HG03460 (cell line): ENCODE data around the gene NBPF1.
"Not testable (repeated sequence)": the region's sequence is repeated elsewhere in the genome, so short reads cannot be mapped to it uniquely, and the experiment has no call there.

Experiments used
- ATAC-seq: cut with Tn5 transposase; IDR thresholded peaks from one replicate; pipeline ENCODE4 v1.9.1; 2021; ENCODE audit not compliant: unreplicated experiment

NBPF1 gene

DNA sequence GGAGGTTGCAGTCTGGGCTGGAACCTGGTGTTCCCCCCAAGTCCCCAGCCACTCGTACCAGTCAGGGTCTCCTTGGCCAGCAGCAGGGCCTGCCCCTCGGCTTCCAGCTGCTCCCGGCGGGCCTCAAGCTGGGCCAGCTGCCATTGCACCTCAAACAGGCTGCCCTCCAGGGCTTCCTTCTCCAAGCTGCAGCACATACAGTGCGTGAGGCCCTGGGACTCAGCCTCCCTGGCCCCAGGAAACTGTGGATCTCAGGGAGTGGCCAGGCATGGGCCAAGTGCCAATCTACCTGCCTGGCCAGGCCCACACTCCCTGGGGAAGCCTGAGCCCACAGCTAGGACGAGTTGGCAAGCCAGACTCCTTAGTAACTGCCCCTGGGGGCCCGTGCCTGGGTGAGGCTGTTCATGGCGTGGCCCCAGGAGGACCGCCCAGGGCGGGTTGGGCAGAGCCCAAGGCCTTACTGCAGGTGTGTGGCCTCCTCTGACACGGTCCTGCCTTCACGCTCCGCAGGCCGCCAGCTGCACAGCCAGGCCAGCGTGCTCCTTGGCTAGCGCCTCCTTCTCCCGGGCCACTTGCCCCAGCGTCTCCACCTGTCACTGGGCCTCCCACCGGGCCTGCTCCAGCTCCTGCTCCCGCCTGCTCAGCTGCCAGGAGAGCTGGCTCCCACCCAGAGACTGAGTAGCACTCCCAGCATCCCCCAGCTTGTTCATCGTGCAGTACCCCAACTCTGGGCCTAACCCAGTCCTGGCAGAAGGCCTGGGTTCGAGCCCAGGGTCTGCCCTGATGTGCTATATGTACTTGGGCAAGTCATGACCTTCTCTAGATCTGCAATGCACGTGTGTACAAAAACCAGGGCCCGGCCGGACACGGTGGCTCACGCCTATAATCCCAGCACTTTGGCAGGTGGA, 10.7 kb upstream of the NBPF1 start:
- ATAC-seq: not testable (repeated sequence)

DNA sequence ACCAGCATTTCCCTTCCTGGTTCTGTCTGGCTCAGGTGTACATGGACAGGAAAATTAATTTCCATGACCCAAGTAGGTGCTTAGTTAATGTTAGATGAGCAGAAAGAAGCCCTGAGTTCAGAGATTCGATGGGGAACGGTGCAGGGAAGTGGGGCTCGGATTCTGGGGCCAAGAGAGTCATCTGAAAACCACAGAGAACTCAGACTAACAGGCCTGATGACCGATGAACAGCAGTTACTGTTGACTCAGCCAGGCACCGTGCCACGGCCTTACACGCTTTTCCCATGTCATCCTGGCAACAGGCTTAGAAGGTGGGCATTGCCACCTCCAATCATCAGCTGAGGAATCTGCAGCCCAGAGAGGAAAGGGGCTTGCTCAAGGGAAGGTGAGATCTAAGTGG, 10.0 kb upstream of the NBPF1 start:
- ATAC-seq: not testable (repeated sequence)

DNA sequence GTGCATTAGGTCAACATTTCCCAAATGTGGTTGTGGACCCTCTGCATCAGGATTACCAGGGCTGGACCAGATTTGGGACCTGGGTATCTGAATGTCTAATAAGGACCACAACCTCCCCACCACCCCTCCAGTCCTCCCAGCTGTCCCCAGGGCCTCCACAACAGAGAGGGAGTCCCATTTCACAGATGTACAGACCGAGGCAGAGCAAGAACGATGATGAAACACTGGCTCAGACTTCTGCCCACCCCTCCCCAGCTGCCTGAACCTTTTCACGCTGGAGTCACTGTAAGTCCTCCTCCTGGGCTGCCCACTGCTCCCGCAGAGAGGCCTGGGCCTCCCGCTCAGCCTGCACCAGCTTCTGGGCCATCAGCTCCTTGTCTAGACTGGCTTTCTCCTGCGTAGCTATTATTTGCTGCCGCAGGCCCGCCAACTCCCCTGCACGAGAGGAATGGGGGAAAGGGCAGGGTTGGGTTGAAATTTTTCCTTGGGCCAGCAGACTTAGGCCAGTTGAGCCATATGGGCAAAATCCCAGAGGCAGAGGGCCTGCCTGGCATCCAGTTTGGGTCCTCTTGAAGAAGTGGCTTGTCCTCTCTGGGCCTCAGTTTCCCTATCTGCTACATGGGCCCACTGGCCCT, 8.4 kb upstream of the NBPF1 start:
- not testable (repeated sequence) for ATAC-seq

DNA sequence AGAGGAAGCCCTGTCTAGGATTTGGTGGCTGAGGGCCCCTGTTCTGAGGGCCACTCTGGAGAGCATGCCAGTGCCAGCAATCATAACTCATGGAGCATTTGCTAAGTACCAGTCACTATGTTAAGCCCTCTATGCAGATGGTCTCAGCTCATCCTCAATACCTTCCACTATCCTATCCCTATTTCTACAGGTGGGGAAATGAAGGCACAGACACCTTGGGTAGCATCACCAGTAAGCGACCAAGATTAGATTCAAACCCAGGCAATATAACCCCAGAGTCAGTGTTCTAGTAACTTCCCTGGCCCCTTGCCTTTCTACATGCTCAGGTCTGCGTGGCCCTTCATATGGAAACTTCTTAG, 7.9 kb upstream of the NBPF1 start:
- ATAC-seq: no peak

DNA sequence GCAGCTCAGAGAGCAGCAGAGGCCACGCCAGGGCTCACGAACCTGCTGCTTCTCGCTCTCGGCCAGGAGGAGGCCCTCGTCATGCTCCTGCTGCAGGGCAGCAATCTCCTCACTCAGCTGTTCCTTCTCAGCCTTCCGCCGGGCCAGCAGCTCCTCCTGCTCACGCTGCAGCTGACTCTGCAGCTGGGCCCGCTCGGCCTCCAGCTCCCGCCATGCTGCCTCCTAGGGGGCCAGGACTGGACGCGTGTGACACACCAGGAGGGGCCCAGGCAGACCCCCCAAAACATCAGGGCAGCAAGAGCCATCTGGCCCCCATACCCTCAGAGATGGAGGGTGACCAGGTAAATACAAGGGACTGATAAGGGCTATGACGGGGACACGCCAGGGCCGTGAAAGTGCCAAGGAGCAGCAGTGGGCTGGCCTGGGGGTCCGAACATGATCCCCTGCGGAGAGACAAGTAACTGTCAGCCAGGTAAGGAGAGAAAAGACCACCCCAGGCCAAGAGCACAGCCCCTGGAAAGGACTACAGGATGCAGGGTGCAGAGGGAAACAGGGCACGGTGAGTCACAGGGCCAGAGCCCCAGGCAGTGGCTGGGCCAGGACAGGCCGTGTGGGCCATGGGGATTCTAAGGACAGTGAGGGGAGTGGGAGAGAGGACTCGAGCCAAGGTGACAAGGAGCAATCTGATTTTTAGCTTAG, 6.6 kb upstream of the NBPF1 start:
- not testable (repeated sequence) for ATAC-seq

DNA sequence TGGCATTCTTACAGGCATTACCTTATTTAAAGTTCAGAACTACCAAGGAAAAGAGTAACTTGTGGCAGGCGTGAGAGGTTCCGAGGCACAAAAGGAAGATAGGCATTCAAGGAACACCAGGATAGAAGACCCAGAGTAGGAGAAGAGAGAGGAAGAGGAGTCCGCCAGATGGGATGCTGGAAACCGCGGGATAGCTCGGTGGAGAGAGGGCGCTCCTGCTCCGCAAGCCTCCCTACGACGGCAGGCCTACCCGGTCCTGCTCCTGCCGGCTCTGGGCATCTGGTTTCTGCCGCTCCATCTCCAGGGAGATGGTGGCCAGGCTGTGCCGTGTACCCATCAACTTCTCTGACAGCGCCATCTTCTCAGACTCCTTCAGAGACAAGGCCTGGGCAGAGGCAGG, 5.4 kb upstream of the NBPF1 start:
- ATAC-seq: no peak

DNA sequence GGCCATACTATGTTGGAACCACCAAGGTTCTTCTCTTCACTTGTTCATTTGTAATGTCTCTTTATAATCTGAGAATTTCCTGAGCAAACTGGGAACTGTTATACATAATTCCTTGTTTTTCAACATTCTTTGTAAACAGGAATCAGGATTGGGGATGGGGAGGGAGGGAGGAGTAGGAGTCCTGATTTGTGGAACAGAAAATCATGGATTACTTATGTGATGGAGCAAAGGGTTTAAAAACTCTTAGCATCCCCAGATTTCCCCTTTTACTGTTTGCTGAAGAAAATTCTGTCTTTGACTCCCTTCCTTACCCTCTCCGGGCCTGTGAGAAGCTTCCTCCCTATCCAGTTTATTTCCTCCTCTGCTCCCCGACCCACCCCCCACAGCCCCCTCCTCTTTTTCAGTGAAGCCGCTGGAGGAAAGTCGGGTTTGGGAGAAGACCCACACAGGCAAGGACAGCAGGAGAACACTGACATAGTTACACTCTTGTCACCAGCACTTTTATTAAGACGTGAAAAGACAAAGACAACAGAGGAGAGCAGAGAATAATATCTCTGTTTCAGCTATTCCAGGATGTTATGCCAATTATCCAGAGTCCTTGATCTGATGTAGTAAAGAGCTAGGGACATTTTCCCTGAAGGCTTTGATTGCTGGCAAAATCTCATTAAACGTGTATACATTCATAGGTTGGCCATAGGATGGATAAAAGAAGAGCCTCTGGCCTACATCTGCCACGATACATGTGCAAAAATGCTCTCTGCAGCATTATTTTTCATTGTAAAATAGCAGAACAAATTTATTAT, 4.6 kb upstream of the NBPF1 start:
- no peak for ATAC-seq

DNA sequence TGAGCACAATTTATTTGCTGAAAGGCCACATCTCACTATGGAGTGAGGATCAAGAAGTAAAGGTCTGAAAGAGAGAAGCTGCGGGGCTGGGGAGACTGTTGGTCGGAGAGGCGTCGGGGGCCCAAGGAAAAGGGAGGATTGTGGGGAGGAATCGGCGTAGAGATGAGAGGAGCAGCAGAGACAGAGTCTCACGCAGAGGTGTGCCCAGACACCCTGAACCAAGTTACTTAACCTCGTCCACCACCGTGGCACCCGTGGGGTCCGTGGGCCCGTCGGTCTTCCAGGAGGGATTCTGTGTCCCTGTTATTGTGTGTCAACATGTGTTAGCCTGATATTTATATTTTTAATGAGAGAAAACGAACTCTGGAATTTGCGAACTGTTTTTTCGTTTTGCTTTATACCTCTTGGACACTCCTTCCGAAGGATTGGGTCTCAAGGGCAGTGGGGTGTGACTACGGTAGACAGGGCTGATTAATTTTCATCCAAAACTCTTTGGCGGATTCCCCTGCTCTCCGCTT, 3.8 kb upstream of the NBPF1 start:
- no peak for ATAC-seq

DNA sequence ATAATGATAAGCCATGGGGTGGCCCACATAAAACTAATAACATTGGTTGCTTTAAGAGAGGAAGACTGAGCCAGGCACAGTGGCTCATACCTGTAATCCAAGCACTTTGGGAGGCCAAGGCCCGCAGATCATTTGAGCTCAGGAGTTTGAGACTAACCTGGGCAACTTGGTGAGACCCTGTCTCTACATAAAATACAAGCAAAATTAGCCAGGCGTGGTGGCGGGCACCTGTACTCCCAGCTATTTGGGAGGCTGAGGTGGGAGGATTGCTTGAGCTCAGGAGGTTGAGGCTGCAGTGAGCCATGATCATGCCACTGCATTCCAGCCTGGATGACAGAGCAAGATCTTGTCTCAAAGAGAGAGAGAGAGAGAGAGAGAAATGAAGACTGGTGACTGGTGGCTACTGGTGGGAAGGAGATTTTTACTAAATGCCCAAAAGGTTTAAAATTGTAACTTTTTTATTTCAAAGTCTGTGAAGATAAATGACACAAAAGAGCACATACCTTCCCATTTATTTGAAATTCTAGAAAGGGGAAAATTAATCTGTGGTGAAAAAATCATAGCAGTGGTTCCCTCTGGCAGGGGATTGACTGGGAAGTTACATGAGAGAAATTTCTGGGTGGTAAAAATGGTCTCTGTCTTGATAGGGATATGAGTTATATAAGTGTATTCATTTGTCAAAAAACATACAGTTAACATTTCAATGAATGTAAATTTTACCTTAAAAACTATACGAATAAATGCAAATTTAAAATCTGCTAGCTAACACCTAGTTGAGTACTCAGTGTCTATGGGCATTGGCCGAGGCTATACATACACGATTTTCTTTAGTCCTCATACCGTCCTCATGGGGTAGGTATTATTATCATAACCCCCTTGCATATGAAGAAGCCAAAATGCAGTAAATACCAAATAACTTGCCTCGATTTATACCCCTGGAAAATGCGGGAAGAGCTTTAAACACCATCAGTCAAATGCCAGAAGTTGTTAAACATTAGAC, 2.2 kb upstream of the NBPF1 start:
- ATAC-seq: no peak

DNA sequence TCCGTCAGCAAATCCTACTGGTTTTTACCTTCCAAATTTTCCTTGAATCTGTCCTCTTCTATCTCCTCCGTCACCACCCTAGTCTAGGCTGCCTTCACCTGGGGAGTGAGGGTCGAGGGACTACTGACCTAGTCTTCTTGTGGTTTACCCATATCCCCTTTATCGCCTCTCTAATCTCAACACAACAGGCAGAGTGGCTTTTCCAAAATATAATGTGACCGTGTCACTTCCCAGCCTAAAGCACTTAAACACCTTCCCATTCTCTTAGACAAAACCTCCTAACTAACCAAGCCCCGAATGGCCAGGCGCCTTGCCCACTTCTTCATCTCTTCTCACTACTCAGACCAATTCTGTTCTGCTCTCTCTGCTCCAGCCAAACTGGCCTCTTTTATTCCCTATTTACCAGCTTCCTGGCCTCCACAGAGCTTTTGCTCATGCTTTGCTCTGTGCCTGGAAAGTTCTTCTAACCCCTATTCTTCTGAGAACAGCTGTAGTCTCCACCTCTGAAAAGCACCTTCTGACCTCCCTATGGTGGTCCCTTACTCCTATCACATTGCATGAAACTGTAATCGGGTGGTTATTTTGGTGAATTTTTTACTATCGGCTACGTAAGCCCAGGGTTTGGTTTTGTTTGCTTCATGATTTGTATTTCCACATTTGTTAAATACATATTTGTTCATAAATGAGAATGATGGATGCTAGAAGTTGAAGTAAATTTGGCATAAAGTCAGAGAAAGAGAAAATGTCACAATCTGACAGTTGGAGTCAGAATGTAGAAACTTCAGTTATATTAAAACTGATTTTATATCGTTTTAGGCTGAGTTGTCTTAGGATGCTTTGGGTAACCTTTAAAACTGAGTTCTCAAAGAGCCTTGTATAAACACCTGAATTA, 1.2 kb upstream of the NBPF1 start:
- no peak for ATAC-seq

DNA sequence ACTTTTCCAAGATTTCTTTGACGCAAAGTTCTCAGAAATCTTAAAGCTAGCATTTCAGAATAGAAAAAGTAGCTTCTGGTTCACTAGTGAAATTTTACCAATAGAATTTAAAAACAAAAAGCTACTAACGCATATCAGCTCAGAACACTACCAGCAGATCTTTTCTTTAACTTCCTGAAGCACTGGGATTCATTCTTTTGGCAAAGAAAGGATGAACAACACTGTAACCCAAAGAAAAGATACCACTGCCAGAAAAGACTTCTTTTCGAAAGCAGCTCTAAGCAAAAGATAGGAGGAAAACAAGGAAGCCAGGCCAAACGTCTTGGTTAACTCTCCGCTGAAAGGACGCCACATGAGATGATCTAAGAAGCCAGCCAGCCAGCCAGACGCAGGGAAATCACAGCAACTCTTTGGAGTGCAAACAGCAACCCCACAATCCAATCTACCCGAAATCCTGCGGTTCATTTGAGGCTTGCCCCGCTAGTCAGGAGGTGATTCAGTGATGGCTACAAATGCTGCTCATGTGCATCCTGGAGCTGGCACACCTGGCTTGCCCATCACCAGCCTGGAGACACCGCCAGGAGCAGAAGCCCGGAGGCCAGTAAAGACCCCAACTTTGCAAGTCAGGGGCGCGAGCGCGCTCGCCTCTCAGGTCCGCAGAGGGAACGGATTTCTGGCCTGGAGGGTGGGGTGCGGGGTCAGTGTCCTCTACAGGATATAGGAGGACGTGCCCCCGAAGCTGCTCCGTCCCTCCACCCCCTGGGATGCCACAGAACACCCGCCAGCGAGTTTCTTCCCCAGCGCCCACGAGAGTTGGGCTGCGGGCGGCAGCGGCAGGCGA, 812 bp downstream of the NBPF1 start:
- no peak for ATAC-seq

DNA sequence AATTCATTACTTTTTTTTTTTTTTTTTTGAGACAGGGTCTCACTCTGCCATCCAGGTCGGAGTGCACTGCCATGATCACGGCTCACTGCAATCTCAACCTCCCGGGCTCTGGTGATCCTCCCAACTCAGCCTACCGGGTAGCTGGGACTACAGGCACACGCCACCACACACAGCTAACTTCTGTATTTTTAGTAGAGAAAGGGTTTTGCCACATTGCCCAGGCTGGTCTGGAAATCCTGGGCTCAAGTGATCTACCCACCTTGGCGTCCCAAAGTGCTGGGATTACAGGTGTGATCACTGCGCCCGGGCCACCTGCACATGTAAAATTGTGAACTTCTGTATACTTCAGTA, 1.4 kb downstream of the NBPF1 start:
- ATAC-seq: not testable (repeated sequence)

DNA sequence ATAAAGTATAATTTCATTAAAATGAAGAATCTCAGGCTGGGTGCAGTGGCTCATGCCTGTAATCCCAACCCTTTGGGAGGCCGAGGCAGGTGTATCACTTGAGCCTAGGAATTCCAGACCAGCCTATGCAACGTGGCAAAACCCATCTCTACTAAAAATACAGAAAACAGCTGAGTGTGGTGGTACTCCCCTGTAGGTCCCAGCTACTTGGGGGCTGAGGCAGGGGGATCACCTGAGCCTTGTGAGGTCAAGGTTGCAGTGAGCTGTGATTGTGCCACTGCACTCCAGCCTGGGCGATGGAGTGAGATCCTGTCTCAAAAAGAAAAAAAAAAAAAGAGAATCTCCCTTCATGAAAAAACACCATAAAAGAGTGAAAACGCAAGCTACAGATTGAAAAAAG, 2.2 kb downstream of the NBPF1 start:
- ATAC-seq: not testable (repeated sequence)

DNA sequence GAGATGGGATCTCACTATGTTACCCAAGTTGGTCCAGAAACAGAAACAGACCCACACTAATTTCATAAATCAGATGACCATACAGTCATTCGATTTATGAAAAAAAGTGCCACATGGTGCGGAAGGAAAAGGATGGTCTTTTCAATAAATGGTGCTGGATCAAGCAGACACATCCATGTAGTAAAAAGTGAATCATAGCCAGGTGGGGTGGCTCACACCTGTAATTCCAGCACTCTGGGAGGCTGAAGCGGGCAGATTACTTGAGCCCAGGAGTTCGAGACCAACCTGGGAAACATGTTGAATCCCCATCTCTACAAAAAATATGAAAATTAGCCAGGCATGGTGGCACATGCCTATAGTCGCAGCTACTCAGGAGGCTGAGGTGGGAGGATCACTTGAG, 2.8 kb downstream of the NBPF1 start:
- not testable (repeated sequence) for ATAC-seq

DNA sequence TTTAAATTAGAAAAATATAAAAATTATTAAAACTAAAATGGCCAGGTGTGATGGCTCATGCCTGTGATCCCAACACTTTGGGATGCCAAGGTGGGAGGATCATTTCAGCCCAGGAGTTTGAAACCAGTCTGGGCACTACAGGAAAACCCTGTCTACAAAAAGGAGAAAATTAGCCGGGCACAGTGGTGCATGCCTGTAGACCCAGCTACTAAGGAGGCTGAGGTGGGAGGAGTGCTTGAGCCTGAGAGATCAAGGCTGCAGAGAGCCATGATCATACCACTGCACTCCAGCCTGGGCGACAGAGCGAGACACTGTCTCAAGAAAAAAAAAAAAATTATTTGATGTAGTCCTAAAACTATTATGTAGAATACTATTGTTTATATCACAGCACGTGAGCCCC, 3.6 kb downstream of the NBPF1 start:
- ATAC-seq: not testable (repeated sequence)

DNA sequence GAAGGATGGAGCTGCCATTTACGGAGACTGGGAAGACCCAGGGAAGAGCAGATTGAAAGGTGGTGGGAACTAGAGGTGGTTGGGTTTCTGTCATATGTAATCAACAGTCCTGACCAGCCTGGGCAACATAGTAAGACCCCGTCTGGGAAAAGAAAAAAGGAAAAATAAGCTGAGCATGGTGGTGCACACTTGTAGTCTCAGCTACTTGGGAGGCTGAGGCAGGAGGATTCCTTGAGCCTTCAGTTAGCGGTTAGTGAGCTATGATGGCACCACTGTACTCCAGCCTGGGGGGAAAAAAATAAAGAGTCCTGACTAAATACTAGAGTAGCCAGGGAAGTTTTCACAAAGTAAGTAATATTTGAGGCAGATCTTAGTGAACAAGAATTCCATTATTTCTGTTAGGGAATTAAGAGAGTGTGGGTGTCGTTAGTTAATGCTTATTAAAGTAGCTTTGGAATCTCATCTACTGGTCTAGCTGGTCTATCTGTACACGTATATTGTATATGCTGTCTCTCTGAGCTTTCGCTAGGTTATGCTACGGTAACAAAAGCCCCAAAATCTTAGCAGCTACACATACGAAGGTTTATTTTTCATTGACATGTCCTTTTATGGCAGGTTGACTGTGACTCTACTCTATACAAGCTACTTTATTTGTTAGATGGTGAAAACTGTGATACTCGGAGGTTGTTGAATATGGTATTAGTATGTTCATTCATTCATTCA, 4.4 kb downstream of the NBPF1 start:
- ATAC-seq: no peak
